Forelimb muscle (tissue), 1 donor: ENCODE measurements around the gene PHF10. TPM values are rescaled to one million over a fixed set of nuclear protein-coding genes. Genes with fewer than 3 reads are reported as not detected.
"Not testable (repeated sequence)": the region's sequence is repeated elsewhere in the genome, so short reads cannot be mapped to it uniquely, and the experiment has no call there.

ENCODE experiments used
- DNase-seq: peaks from one replicate; pipeline ENCODE4 v3.0.0-alpha.2; 2013; ENCODE audit warnings: low read depth
- polyA plus RNA-seq: library from polyadenylated mRNA; unstranded; fragments of 120-200 nt; gene quantifications from one replicate; pipeline ENCODE4 v1.2.1, GENCODE V29; 2013; ENCODE audit not compliant: insufficient read length

PHF10 gene
- polyA plus RNA-seq, 1 donor = 70.8 TPM

DNA sequence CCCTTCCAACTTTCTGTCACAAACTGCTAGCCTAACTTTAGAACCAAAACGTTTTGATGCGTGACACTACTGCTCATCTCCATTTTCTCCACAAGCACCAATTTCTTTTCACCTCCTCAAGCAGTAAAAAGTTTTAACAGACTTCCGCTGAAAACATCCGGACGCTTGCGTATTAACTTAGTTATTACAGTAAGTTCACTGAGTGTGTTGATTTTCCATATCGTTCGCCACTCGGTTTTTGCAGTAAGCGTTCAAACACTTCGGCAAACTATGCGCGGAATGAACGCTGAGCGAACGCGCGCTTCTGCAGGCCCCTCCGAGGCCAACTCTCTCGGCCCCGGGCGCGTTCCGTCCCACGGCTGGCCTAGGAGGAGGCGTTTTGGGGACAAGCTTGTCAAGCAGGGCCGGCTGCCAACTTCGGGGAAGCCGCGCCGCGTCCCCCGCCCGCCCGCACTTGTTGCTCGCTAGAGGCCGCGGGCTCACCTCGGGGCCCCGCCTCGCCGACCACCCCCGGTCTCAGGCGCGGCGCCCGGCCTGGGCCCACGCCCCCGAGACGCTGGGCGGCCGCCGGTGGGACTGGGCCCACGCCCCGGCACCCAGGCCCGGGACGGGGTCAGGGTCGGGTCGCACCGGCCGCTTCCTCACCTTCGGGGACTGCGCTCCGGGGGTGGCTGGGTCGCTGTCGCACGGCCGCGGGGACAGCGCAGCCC, 945 bp downstream of the PHF10 start:
- DNase-seq = no peak

DNA sequence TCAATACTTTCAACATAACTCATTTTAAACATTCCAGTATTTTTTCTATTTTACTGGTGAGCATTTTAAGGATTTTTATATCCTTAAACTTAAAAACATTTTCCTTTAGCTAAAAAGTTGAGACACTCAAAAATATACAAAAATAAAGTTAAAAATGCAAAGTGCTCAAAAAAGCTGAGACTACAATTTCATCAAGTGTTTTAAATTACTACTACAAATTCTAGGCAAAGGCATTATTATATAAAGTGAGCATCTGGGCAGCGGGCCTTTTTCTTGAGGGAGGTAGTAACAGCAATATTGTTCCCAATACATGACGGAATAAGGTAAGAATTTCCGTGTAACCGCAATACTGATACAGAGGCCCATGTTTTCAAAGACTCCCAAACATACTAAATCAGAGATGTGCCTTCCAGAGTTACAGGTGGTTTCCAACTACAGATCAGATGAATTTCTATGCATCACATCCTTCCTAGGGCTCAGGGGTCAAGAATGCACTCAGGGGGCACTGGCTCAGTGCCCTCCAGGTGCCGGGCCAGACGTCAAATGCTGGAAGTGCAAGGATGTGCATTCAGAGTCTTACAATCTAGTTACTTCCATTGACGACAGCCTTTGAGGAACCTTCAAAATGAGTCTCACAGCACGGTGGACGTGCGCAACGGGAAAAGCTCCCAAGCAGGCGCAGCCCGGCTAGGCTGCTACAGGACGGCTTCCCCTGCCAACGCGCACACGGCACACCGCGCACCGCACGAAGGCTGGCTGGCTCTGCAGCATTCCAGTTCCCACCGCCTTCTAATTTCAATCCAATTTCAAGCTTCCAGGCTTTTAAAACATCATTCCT, 1.7 kb downstream of the PHF10 start:
- DNase-seq = no peak

DNA sequence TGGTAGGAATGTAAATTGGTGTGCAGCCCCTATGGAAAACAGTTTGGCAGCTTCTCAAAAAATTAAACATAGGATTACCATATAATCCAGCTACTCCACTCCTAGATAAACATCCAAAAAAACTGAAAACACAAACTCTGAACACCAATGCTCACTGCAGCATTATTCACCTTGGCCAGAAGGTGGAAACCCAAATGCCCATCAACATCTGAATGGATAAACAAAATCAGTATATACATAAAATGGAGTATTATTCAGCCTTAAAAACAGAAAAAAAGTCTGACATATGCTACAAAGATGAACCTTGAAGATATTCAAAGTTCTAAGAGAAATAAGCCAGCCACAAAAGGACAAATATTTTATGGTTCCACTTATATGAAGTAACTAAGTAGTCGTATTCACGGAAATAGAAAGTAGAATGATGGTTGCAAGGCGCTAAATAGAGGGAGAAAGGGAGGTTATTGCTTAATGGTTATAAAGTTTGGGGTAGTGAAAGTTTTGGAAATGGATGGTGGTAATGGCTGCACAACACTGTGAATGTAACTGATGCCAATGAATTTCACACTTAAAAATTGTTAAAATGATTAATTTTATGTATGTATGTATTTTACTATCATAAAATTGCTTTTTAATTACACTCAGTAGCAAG, 4.0 kb downstream of the PHF10 start:
- DNase-seq = no peak

DNA sequence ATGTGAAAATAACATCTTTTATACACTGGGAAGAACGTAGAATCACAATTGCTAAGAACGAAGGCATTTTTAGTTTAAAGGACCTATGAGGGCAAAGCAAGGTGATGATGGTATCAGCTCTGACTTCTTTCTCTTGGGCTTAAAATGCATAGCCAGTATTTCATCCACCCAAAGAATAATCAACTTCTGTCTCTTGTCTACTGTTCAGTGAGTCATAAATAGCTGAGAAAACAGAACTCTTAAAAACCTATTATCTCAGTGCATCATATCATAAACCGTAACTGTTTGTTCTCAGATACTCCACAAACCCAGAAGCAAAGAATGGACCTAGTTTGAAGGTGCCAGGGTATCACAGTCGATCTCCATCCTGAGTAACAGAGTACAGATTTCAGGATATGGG, 5.2 kb downstream of the PHF10 start:
- no peak for DNase-seq

DNA sequence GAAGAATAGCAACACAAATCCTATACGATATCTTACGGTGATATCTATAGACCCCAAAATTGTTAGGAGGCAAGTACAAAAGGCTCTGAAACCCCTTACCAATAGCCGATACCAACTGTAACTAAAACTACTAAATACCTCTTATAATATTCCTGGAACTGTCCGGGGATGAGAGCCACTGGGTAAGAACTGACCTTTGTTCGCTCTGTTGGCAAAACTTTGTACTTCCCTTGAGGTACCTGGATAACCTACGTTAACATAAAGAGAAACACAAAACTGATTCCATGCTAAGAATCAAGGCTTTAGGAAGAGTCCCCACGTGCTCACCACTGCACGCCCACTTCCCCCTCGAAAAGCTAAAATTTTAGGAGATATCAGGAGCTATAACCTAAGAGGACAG, 9.7 kb downstream of the PHF10 start:
- no peak for DNase-seq

DNA sequence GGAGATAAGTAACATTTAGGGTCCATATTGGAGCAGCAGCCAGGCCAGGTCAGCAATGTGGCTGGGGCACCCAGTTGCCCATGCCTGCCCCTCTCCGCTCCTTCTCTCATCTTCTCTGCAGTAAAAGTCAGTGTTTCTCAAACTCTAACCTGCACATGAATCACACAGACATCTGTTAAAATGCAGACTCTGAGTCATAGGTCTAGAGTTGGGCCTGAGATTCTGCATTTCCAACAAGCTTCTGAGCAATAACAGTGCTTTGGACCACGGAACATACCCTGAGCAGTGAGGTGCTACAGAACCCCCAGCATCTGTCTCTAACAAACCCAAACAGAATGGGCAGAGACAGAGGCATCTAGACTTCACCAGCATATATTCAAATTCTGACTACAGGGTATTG, 10.1 kb downstream of the PHF10 start:
- no peak for DNase-seq

DNA sequence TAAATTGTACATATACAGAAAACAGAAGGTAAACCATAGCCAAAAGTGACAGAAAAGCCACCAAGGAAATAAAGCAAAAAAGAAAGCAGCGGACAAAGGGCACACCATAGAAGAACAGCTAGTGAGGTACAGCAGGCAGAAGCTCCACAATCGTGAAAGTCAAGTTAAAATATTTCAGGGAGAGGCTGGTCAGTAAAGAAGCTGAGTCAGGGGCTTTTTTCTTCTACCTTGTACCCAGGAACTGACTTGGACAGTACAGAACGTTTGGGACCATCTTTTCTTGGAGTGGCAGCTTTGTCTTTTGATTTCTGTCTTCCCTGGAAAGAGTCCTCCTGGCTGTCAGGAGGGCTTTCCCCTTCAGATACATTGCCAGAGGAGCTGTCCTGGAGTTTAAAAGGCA, 14.3 kb downstream of the PHF10 start:
- DNase-seq = no peak

DNA sequence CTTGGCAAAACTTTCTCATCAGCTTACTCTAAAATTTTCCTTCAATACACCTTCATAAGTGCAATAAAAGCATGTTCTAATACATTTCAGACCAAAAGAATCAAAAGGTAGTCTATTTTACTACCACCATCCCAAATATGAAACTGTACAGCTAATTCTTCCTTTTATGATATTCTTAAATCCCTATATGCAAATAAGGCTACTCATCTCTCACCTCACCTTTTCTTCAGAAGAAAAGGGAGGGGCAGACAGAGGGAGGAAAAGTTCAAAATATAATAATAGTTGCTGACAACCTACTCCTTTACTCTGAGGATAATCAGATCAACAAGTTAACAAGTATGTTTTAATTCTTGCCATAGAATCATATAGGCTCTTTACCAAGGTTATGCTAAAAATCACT, 15.0 kb downstream of the PHF10 start:
- DNase-seq = no peak

DNA sequence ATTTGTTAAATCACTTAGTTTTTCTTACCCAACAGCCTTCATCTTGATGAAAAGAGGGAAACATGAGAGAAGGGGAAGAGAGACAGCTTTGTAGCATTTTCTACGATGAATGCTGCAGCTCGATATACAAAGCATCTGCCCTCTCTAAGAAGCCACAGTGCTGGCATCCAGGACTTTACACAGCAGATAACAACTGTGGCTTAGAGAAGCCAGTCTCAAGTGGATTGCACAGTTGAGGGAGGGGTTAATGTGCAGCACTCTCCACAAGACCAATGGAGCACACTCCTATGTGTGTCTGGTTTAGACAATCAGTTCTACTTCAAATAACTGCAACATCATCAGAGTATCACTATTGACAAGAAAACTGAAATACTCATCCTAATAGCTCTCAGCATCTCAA, 16.5 kb downstream of the PHF10 start:
- no peak for DNase-seq

DNA sequence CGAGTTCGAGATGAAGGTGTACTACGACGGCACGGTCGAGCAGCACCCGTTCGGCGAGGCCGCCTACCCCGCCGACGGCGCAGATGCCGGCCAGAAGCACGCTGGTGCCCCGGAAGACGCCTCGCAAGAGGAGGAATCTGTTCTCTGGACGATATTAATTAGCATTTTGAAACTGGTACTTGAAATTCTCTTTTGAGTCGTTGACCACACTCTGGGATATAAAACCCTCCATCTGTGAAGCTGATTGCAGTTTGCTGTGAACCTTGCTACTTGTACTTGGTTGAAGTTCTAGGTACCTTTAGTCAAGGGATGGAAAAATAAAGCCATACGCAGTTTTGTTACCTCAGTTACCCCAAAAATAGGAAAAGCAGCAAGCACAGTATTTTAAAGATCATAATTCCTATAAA, 21.5 kb downstream of the PHF10 start:
- DNase-seq = no peak

DNA sequence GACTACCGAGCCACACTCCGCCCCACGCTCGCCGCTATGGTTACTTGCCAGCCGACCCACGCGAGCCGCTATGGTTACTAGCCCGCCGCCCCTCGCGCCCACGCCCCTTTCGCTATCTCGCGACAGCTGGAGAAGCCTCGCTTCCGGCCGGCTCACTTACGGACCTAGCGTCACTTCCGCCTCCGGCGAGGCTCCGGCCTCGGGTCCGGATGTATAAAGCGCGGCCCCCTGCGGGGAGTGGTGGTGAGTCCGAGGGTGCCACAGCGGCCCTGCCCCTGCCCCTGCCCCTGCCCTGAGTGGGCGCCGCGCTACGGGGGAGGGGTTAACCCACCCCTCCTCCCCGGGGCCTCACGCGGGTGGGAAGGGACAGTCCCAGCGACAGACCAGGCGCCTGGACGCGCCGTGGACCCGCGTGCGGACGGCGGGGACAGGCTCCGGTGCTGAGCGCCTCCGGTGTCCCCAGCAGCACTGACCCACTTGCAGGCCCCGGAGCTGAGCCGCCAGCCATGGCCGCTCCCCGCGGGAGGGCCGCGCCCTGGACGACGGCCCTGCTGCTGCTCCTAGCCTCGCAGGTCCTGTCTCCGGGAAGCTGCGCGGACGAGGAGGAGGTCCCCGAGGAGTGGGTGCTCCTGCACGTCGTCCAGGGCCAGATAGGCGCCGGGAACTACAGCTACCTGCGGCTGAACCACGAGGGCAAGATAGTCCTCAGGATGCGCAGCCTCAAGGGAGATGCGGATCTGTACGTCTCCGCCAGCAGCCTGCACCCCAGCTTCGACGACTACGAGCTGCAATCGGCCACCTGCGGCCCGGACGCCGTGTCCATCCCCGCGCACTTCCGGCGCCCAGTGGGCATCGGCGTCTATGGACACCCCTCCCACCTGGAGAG, 22.1 kb downstream of the PHF10 start, which contains the start of the genes C6orf120 and WDR27:
Gene C6orf120 (plus strand): TSS at position 173 of the 886 bp plus-strand sequence. CDS start 334 bp downstream, at position 507.
Gene WDR27 (minus strand): TSS at position 76 of the 886 bp plus-strand sequence. CDS start 13,024 bp downstream, outside the sequence.
- DNase-seq = peak; percentile 90

DNA sequence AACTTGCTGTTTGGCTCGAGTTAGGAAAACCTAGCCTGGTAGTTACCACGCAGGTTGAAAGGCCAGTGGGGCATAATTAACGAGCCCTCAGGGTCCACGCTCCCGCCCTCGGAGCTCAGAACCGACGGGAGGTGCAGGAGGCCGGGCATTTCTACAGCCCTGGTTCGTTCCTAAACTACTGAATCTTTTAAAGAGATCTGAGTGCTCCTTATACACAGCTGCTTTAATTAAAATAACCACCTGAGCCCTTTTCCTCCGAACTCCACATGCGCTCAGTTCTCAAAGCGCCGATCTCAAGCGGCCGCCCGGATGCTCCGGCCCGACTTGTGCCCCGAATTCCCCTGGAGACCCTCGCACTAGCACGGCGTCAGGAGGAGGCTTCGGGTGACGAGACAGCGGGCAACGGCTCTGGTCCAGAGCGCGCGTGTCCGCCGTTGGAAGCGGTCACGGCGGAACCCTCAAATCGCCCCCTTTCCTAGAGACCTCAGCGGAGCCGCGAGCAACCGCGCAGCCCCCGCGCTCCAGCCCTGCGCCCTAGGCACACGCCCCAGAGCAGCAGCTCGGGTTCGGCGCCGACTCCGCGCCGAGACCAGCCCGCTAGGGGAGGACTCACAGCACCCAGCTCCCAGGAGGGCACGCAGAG, 22.9 kb downstream of the PHF10 start:
- no peak for DNase-seq

DNA sequence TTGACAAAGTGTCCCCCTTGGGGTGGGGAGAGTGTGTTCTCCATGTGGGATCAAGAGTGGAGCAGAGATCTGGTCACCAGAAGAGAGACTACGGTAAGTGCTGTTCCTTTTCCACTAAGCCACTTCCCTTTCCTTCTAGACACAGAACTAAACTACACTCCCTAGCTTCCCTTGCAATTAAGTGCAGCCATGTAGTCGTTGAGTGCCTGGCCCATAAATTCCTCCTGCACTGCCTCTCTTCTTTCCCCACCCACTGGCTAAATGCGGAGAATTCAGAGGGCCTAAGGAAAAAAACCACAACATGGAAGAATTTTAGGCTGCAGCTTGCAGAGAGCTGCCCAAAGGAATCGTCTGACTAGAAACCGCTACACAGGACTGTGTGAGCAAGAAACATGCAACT, 24.0 kb downstream of the PHF10 start:
- no peak for DNase-seq

DNA sequence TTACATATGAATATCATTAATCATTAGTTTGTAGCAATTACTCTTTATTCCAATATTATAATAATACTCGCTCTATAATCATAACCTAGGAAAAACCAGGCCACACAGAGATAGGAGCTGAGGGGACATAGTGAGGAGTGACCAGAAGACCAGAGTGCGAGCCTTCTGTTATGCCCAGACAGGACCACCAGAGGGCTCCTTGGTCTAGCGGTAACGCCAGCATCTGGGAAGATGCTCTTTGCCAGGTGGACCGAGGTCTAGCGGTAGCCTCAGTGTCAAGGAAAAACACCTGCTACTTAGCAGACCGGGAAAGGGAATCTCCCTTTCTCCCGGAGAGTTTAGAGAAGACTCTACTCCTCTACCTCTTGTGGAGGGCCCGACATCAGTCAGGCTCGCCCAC, 27.2 kb downstream of the PHF10 start:
- not testable (repeated sequence) for DNase-seq

DNA sequence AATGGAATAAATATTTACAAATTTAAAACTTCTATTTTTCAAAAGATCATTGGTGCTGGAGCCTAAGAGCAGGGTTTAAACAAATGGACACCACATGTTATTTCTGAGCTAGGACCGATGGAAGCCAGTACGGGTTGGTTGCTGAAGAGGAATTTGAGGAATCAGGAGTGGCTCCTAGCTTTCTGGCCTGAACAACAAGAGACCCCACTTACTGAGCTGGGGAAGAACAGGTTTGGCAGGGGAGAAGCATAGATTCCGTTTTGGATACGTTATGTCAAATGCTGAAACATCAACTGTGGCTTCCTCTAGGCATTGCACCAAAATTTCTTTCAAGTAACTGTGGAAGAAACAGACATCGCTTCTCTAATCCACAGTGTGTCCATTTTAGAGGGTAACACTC, 29.2 kb downstream of the PHF10 start:
- DNase-seq = no peak

DNA sequence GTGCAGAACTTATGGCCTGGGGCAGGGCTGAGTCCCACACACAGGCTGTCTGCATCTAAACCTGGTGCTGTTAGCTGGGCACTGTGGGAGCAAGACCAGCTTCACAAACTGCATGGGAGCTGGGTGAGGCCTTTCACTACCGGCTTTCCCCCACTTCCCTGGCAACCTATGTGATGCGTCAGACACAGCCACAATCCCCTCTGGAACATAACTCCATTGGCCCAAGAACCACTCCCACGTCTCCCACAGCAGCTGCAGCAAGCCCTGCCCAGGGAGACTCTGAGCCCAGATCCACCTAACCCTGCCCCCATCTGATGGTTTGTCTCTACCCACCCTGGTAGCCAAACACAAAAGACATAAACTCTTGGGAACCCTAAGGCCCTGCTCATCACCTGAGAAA, 31.8 kb downstream of the PHF10 start:
- DNase-seq = no peak

DNA sequence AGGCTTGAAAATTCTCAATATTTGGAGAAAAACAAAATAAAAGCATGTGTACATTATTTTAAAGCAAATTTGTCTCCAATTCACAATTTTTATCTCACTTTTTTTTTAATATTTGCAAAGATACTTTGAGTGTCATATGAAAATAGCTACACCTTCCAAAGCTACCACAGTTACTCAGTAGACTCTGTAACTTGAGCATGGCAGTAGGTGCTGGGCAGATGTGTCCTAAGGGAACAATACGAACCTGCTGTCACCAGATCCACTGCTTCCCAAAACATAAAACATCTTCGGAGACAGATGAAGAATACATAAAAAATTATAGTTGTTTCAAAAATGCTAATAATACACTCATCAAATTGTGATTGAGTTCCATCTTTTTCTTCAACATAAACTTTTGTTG, 33.0 kb downstream of the PHF10 start:
- DNase-seq = no peak

DNA sequence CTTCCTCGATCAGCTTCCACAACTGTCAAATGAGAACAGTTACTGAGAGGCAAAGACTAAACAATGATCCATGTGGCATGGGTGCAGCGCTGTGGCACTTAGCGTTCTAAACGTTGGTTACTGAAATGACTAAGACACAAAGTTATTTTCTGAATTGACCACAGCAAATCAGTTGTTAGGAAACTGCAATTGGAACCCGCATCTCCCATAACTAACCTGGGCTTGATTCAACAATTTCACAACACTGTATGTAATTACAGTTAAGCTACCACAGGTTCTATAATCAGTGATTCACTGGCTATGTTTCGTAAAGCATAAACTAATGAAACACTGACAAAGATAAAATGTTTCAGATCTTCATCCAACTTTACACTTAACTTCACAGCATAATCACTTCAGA, 35.0 kb downstream of the PHF10 start:
- no peak for DNase-seq

DNA sequence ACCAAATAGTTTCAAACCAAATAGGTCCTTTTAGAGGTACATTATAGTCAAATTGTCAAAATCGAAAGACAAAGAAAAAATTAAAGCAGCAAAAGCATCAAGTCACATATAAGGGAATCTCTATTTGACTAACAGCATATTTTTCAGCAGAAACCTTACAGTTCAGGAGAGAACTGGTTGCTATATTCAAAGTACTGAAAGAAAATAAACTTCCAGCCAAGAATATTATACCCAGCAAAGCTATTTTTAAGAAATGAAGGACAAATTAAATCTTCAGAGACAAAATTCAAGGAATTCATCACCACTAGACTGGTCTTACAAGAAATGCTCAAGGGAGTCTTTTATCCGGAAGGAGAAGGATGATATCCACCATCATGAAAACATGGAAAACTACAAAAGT, 38.4 kb downstream of the PHF10 start:
- no peak for DNase-seq

DNA sequence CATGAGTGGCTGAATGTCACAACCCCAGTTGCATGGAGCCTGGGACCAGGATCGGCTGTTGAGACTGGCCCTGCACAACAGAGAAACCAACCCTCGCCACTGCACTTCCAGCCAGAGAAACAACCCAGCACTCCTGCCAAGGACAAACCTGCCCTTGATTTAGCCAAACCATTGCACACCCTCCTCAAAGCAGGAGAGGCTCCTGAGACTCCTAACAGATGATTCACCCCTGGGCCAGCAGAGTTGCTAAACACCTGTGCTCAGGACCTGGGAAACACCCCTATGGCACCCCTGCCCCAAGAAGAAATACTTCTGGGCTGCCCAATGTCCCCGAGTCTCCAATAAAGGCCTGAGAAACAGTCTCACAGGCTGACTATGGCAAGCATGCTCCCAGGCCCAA, 40.2 kb downstream of the PHF10 start:
- DNase-seq = no peak

DNA sequence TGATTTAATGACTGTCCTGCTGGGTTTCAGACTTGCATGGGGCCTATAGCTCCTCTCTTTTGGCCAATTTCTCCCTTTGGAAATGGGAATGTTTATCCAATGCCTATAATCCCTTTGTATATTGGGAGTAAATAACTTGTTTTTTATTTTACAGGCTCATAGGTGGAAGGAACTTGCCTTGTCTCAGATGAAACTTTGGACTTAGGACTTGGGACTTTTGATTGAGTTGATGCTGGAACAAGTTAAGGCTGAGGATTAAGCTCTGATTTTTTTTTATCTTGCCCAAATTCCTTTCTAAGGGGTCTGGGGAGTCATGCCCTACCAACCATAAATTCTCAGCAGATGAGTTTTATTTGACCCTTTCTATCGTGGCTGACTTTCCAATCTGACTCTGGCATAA, 46.0 kb downstream of the PHF10 start:
- no peak for DNase-seq
